HepG2 (cell line): ENCODE measurements around the gene PCGF3. TPM values are rescaled to one million over a fixed set of nuclear protein-coding genes. Genes with fewer than 3 reads are reported as not detected.

Experiments used
- BORCS8-MEF2B ChIP-seq: sonication (generic); formaldehyde crosslinking; IDR thresholded peaks from 2 replicates; pipeline ENCODE4 v1.8.0; 2022; ENCODE audit warnings: mild to moderate bottlenecking, missing genetic modification reagents
- EED ChIP-seq: sonication (generic); formaldehyde crosslinking; IDR thresholded peaks from 2 replicates; pipeline ENCODE4 v1.5.0; 2020; ENCODE audit warnings: mild to moderate bottlenecking, missing genetic modification reagents
- EP300 ChIP-seq, 3 experiments: sonication (generic) in 1 of 3; formaldehyde crosslinking in 1 of 3; IDR thresholded peaks; 2 replicates each; pipeline versions ENCODE4 v1.5.1 to v1.6.1; 2011 to 2020; ENCODE audit warnings: low read depth in 2 of 3, low read length in 2 of 3, borderline replicate concordance in 1 of 3, improper control_type of control experiment in 1 of 3, mild to moderate bottlenecking in 1 of 3, missing genetic modification reagents in 1 of 3, moderate library complexity in 1 of 3
- FOXA1 ChIP-seq, 2 experiments: fragments of 450-650 bp in 1 of 2; sonication (generic) in 1 of 2; formaldehyde crosslinking in 1 of 2; IDR thresholded peaks; 2 replicates each; pipeline versions ENCODE4 v1.4.0 to v1.6.1; 2016 to 2020; ENCODE audit warnings: missing genetic modification reagents in 1 of 2
- FOXA3 ChIP-seq: IDR thresholded peaks from 2 replicates; pipeline ENCODE4 v1.6.1; 2016; ENCODE audit warnings: missing genetic modification reagents, missing compliant biosample characterization
- GATAD2A ChIP-seq: IDR thresholded peaks from 2 replicates; pipeline ENCODE4 v1.6.1; 2016
- HDAC2 ChIP-seq: sonication (generic); formaldehyde crosslinking; IDR thresholded peaks from 2 replicates; pipeline ENCODE4 v1.4.0; 2020; ENCODE audit warnings: missing genetic modification reagents
- KDM2A ChIP-seq: sonication (generic); formaldehyde crosslinking; IDR thresholded peaks from 2 replicates; pipeline ENCODE4 v1.4.0; 2020; ENCODE audit warnings: low read depth, missing genetic modification reagents, borderline replicate concordance
- KDM3A ChIP-seq: IDR thresholded peaks from 2 replicates; pipeline ENCODE4 v1.6.1; 2018; ENCODE audit warnings: low read depth, missing compliant biosample characterization
- MED8 ChIP-seq: sonication (generic); formaldehyde crosslinking; IDR thresholded peaks from 2 replicates; pipeline ENCODE4 v1.8.1; 2023; ENCODE audit warnings: mild to moderate bottlenecking, missing genetic modification reagents; ENCODE audit not compliant: insufficient replicate concordance
- MYC ChIP-seq: sonication (generic); formaldehyde crosslinking; IDR thresholded peaks from 2 replicates; pipeline ENCODE4 v1.9.0; 2021; ENCODE audit warnings: missing genetic modification reagents, borderline replicate concordance
- POLR2G ChIP-seq: fragments of 200-400 bp; formaldehyde crosslinking; IDR thresholded peaks from 2 replicates; pipeline ENCODE4 v1.6.1; 2018; ENCODE audit warnings: mild to moderate bottlenecking, low read depth, low read length, moderate library complexity
- RFX5 ChIP-seq: IDR thresholded peaks from 2 replicates; pipeline ENCODE4 v1.6.1; 2011; ENCODE audit warnings: low read depth, low read length, improper control_type of control experiment
- RXRB ChIP-seq: IDR thresholded peaks from 2 replicates; pipeline ENCODE4 v1.6.1; 2016; ENCODE audit warnings: borderline replicate concordance, missing genetic modification reagents, missing compliant biosample characterization
- SALL1 ChIP-seq: sonication (generic); formaldehyde crosslinking; IDR thresholded peaks from 2 replicates; pipeline ENCODE4 v1.8.0; 2022; ENCODE audit warnings: mild to moderate bottlenecking, missing genetic modification reagents
- SOX5 ChIP-seq: IDR thresholded peaks from 2 replicates; pipeline ENCODE4 v1.6.1; 2016; ENCODE audit warnings: borderline replicate concordance
- ZFX ChIP-seq: sonication (generic); formaldehyde crosslinking; IDR thresholded peaks from 2 replicates; pipeline ENCODE4 v1.4.0; 2020; ENCODE audit warnings: mild to moderate bottlenecking, low read depth, missing genetic modification reagents, moderate library complexity
- ZNF292 ChIP-seq: sonication (generic); formaldehyde crosslinking; IDR thresholded peaks from 2 replicates; pipeline ENCODE4 v1.8.1; 2022; ENCODE audit warnings: mild to moderate bottlenecking, low read depth, missing genetic modification reagents, borderline replicate concordance
- ZNF589 ChIP-seq: sonication (generic); formaldehyde crosslinking; conservative IDR thresholded peaks from 2 replicates; pipeline ENCODE4 v1.8.0; 2022; ENCODE audit warnings: mild to moderate bottlenecking, moderate library complexity, missing genetic modification reagents
- ZNF672 ChIP-seq: sonication (generic); formaldehyde crosslinking; IDR thresholded peaks from 2 replicates; pipeline ENCODE4 v1.8.1; 2022; ENCODE audit warnings: missing genetic modification reagents
- ZNF720 ChIP-seq: sonication (generic); formaldehyde crosslinking; IDR thresholded peaks from 2 replicates; pipeline ENCODE4 v1.4.0; 2020; ENCODE audit warnings: missing genetic modification reagents
- ZNF724P ChIP-seq: sonication (generic); formaldehyde crosslinking; IDR thresholded peaks from 2 replicates; pipeline ENCODE4 v1.8.0; 2022; ENCODE audit warnings: missing genetic modification reagents, borderline replicate concordance
- ZNF788 ChIP-seq: sonication (generic); formaldehyde crosslinking; IDR thresholded peaks from 2 replicates; pipeline ENCODE4 v1.5.0; 2020; ENCODE audit warnings: mild to moderate bottlenecking, missing genetic modification reagents, borderline replicate concordance
- polyA plus RNA-seq, 8 experiments: library from polyadenylated mRNA; depleted of rRNA in 3 of 8; stranded (reverse) in 7 of 8; unstranded in 1 of 8; fragments of >200 nt; fragmentation: Illumina TruSeq in 4 of 8; extraction: Trizol in 4 of 8; gene quantifications; 2 replicates each; pipeline versions ENCODE4 v1.2.1 to v1.2.3, GENCODE V29; 2011 to 2016; ENCODE audit warnings: low read depth in 4 of 8, missing spikeins in 1 of 8, mixed read lengths in 1 of 8; ENCODE audit not compliant: insufficient read depth in 1 of 8
- total RNA-seq, 5 experiments: library from RNA; depleted of rRNA; stranded (reverse); fragments of >200 nt; fragmentation: Illumina TruSeq; extraction: Trizol; gene quantifications; 2 replicates each; pipeline ENCODE4 v1.2.3, GENCODE V29; 2016; ENCODE audit warnings: low read depth in 1 of 5
- TF ChIP-seq, protein P1 (sequence below): fragments of 450-650 bp; IDR thresholded peaks from 2 replicates; pipeline ENCODE4 v1.6.1; 2016
- TF ChIP-seq, protein P2 (sequence below): IDR thresholded peaks from 2 replicates; pipeline ENCODE4 v1.6.1; 2016; ENCODE audit warnings: low read depth, borderline replicate concordance
- TF ChIP-seq, protein P3 (sequence below): sonication (generic); formaldehyde crosslinking; IDR thresholded peaks from 2 replicates; pipeline ENCODE4 v1.4.0; 2020; ENCODE audit warnings: missing genetic modification reagents

Gene PCGF3
- total and polyA plus RNA-seq, 2 of the 13 experiments (the other 11 are each of a cell fraction or from before 2014, with no cell fraction given) = 28.6 to 66.2 TPM

DNA sequence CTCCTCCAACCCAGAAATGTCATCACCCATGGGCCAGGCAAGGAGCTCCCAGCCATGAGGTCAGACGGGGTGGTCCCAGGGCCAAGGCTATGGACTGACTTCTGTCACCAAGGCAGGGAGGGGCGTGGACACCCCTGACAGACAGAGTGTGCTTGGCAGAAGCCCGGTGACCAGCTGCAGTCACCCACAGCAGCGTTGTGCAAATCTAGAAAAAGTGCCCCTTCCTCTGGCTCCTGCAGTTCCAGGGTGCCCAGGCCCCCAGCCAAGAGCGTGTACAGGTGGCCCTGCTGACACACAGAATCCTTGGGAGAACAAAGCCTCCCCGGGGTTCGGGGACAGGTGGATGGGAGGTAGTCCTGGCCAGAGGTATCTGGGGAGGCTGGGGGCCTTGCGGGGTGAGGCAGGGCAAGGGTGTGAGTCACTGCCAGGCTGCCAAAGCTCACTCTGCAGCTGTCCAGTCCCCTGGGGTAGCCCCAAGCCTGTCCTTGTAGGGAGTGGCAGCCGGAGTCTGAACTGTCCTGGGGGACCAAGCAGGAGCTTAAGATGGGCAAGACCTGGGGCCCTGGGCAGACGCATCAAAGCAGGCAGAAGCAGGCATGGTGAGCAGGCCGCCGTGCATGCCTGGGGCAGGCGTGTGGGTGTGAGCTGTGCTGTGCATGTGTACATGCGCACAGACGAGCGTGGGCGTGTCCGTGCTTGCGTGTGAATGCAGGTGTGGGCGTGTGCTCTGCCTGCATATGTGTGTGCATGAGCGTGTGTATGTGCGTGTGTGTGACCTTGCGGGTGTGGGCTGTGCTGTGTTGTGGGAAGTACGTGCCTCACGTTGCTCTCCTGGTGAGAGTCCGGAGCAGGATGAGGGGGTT lies 28.0 kb upstream of the PCGF3 start (continued):
- TF ChIP-seq EP300 (IDR thresholded peaks at IDR 0.05; ENCODE audit: low read depth in 2 of 2, low read length in 2 of 2) = no peak
- peak; percentile 22; the same call in 1 of the 2 replicates for TF ChIP-seq EP300 (CRISPR knock-in tag; IDR thresholded peaks at IDR 0.05; ENCODE audit: borderline replicate concordance)
- peak; percentile 17; the same call in 1 of the 2 replicates for TF ChIP-seq ZNF788 (CRISPR knock-in tag)
- 0 out of 2 replicates have a peak, but pooled peaks have one; percentile 56 for TF ChIP-seq ZNF672 (CRISPR knock-in tag)
- TF ChIP-seq HDAC2 (CRISPR knock-in tag) = peak; percentile 17; the same call in 1 of the 2 replicates
- TF ChIP-seq, protein P1, sequence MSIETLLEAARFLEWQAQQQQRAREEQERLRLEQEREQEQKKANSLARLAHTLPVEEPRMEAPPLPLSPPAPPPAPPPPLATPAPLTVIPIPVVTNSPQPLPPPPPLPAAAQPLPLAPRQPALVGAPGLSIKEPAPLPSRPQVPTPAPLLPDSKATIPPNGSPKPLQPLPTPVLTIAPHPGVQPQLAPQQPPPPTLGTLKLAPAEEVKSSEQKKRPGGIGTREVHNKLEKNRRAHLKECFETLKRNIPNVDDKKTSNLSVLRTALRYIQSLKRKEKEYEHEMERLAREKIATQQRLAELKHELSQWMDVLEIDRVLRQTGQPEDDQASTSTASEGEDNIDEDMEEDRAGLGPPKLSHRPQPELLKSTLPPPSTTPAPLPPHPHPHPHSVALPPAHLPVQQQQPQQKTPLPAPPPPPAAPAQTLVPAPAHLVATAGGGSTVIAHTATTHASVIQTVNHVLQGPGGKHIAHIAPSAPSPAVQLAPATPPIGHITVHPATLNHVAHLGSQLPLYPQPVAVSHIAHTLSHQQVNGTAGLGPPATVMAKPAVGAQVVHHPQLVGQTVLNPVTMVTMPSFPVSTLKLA = peak; percentile 39; the same call in 1 of the 2 replicates
- TF ChIP-seq ZNF589 (CRISPR knock-in tag) = 0 out of 2 replicates have a peak, but pooled peaks have one; percentile 50
- peak; percentile 83; the same call in 1 of the 2 replicates for TF ChIP-seq KDM2A
- TF ChIP-seq EED (CRISPR knock-in tag) = no peak
- no peak for TF ChIP-seq KDM3A (CRISPR knock-in tag)
- TF ChIP-seq GATAD2A (CRISPR knock-in tag) = 0 out of 2 replicates have a peak, but pooled peaks have one; percentile 24
- TF ChIP-seq, protein P2, sequence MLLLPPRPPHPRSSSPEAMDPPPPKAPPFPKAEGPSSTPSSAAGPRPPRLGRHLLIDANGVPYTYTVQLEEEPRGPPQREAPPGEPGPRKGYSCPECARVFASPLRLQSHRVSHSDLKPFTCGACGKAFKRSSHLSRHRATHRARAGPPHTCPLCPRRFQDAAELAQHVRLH (CRISPR knock-in tag) = 0 out of 2 replicates have a peak, but pooled peaks have one; percentile 58
- TF ChIP-seq BORCS8-MEF2B = peak; percentile 0; the same call in 1 of the 2 replicates
- no peak for TF ChIP-seq ZNF292
- TF ChIP-seq MYC (CRISPR knock-in tag) = peak; percentile 49; the same call in 1 of the 2 replicates
- TF ChIP-seq SALL1 (CRISPR knock-in tag) = peak; percentile 47
- TF ChIP-seq SOX5 (CRISPR knock-in tag) = peak; percentile 24; the same call in 1 of the 2 replicates
- TF ChIP-seq RXRB = peak; percentile 43; the same call in 1 of the 2 replicates
- peak; percentile 42 for TF ChIP-seq ZFX (CRISPR knock-in tag)
- TF ChIP-seq, protein P3, sequence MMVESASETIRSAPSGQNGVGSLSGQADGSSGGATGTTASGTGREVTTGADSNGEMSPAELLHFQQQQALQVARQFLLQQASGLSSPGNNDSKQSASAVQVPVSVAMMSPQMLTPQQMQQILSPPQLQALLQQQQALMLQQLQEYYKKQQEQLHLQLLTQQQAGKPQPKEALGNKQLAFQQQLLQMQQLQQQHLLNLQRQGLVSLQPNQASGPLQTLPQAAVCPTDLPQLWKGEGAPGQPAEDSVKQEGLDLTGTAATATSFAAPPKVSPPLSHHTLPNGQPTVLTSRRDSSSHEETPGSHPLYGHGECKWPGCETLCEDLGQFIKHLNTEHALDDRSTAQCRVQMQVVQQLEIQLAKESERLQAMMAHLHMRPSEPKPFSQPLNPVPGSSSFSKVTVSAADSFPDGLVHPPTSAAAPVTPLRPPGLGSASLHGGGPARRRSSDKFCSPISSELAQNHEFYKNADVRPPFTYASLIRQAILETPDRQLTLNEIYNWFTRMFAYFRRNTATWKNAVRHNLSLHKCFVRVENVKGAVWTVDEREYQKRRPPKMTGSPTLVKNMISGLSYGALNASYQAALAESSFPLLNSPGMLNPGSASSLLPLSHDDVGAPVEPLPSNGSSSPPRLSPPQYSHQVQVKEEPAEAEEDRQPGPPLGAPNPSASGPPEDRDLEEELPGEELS = no peak
- TF ChIP-seq FOXA3 (CRISPR knock-in tag) = peak; percentile 45; the same call in 1 of the 2 replicates
- TF ChIP-seq RFX5 = 0 out of 2 replicates have a peak, but pooled peaks have one; percentile 14
- TF ChIP-seq POLR2G = peak; percentile 40; the same call in 1 of the 2 replicates
- TF ChIP-seq FOXA1 (IDR thresholded peaks at IDR 0.05) = no peak
- TF ChIP-seq FOXA1 (CRISPR knock-in tag; IDR thresholded peaks at IDR 0.05) = peak; percentile 86
- 0 out of 2 replicates have a peak, but pooled peaks have one; percentile 18 for TF ChIP-seq ZNF724P (CRISPR knock-in tag)
- peak; percentile 60 for TF ChIP-seq MED8
- TF ChIP-seq ZNF720 (CRISPR knock-in tag) = 0 out of 2 replicates have a peak, but pooled peaks have one; percentile 64
